Gastroesophageal sphincter (tissue), 3 donors: ENCODE data around the gene TJAP1.

Experiments
- EP300 ChIP-seq: sonication (generic); formaldehyde crosslinking; IDR thresholded peaks from one replicate; pipeline ENCODE4 v1.6.1; 2017; ENCODE audit warnings: antibody characterized with exemption, mild to moderate bottlenecking
- POLR2A ChIP-seq, 2 donors: fragments of 450-650 bp; IDR thresholded peaks; one replicate each; pipeline ENCODE4 v1.6.1; 2017; ENCODE audit warnings: antibody characterized with exemption in 2 of 2, mild to moderate bottlenecking in 2 of 2, moderate library complexity in 1 of 2
- POLR2AphosphoS5 ChIP-seq: sonication (generic); formaldehyde crosslinking; IDR thresholded peaks from one replicate; pipeline ENCODE4 v1.6.1; 2017; ENCODE audit warnings: antibody characterized with exemption
- TF ChIP-seq, protein P1 (sequence below), 4 experiments: fragments of 200-600 bp in 2 of 4; fragments of 450-650 bp in 2 of 4; sonication (generic) in 1 of 4; IDR thresholded peaks; one replicate each; pipeline ENCODE4 v1.5.1; 2017 to 2019; ENCODE audit warnings: antibody characterized with exemption in 4 of 4, mild to moderate bottlenecking in 2 of 4, moderate library complexity in 2 of 4

DNA sequence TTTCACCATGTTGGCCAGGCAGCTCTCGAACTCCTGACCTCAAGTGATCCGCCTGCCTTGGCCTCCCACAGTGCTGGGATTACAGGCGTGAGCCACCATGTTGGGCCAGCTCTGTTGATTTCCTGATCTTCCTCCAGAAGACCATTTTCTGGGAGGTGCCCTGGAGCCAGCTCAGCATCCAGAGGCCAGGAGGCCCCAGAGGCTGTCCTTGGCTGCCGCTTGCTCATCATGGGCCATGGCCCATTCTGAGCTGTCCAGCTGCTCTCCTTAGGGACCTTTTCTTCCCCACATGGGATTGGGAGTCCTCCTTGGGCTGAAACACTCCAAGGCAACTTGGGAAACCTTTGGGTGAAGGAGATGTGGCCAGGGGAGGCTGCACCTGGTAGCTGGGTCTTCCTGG is 17.4 kb downstream of the TJAP1 start:
- TF ChIP-seq, protein P1, sequence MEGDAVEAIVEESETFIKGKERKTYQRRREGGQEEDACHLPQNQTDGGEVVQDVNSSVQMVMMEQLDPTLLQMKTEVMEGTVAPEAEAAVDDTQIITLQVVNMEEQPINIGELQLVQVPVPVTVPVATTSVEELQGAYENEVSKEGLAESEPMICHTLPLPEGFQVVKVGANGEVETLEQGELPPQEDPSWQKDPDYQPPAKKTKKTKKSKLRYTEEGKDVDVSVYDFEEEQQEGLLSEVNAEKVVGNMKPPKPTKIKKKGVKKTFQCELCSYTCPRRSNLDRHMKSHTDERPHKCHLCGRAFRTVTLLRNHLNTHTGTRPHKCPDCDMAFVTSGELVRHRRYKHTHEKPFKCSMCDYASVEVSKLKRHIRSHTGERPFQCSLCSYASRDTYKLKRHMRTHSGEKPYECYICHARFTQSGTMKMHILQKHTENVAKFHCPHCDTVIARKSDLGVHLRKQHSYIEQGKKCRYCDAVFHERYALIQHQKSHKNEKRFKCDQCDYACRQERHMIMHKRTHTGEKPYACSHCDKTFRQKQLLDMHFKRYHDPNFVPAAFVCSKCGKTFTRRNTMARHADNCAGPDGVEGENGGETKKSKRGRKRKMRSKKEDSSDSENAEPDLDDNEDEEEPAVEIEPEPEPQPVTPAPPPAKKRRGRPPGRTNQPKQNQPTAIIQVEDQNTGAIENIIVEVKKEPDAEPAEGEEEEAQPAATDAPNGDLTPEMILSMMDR (IDR thresholded peaks at IDR 0.05): no peak
- TF ChIP-seq POLR2AphosphoS5 (no peak), EP300 (no peak), POLR2A (IDR thresholded peaks at IDR 0.05) (no peak)
